ENCODE measurements around the gene PCDH15. TPM values are rescaled to one million over a fixed set of nuclear protein-coding genes. Genes with fewer than 3 reads are reported as not detected.

The PCDH15 gene
- total RNA-seq, 4 donors from 2014 or later: not detected

GRCh38 chr10:53980210-53980609 is 820.8 kb downstream of the PCDH15 start:
- no peaks in the 10 kb centered on the region for H3K36me3 ChIP-seq
- no peak for TF ChIP-seq POLR2A (IDR thresholded peaks at IDR 0.05)
- TF ChIP-seq CTCF (IDR thresholded peaks at IDR 0.05): no peak
- 66 to 69% methylated on average over 3 of the region's 3 CpGs for WGBS, 2 donors
- H3K27ac ChIP-seq: no peak overlapping the region
- no peaks in the 10 kb centered on the region for H3K27me3 ChIP-seq
- intact Hi-C loops (cut with DNase I): no loop called here
- no peak for DNase-seq
- no peaks in the 10 kb centered on the region for H3K9me3 ChIP-seq
- no peak overlapping the region for H3K4me3 ChIP-seq
- no peaks in the 10 kb centered on the region for H3K4me1 ChIP-seq

- no peak overlapping the region for H3K4me3 ChIP-seq
- H3K36me3 ChIP-seq: no peaks in the 10 kb centered on the region
- H3K27ac ChIP-seq: no peak overlapping the region
- no peaks in the 10 kb centered on the region for H3K9me3 ChIP-seq
- TF ChIP-seq POLR2A (IDR thresholded peaks at IDR 0.05) (no peak), CTCF (IDR thresholded peaks at IDR 0.05) (no peak)
- 79 to 100% methylated on average over 1 to 2 of the region's 3 CpGs for WGBS, 2 donors
- H3K27me3 ChIP-seq: no peaks in the 10 kb centered on the region
- no peak for DNase-seq
- H3K4me1 ChIP-seq: no peaks in the 10 kb centered on the region
- intact Hi-C loops (cut with DNase I): no loop called here
Measured at GRCh38 chr10:53978301-53978700, 822.7 kb downstream of the PCDH15 start.

- no peaks in the 10 kb centered on the region for H3K27me3 ChIP-seq
- no peaks in the 10 kb centered on the region for H3K9me3 ChIP-seq
- H3K27ac ChIP-seq: no peak overlapping the region
- TF ChIP-seq POLR2A (IDR thresholded peaks at IDR 0.05): no peak
- no peak for TF ChIP-seq CTCF (IDR thresholded peaks at IDR 0.05)
- WGBS, 2 donors: 72 to 73% methylated on average over 2 of the region's 2 CpGs
- no peak overlapping the region for H3K4me3 ChIP-seq
- intact Hi-C loops (cut with DNase I): no loop called here
- no peak for DNase-seq
- H3K4me1 ChIP-seq: no peaks in the 10 kb centered on the region
- H3K36me3 ChIP-seq: no peaks in the 10 kb centered on the region
Measured at GRCh38 chr10:53977267-53977666, 823.8 kb downstream of the PCDH15 start.

GRCh38 chr10:53957401-53957800 is 843.6 kb downstream of the PCDH15 start:
- Histone ChIP-seq H3K36me3 (no peaks in the 10 kb centered on the region), H3K27ac (no peak overlapping the region), H3K4me1 (no peaks in the 10 kb centered on the region), H3K4me3 (no peak overlapping the region), H3K9me3 (peaks cover 0 to 4% (median 0%) of the 10 kb centered on the region in 3 donors), H3K27me3 (no peaks in the 10 kb centered on the region)
- WGBS, 2 donors: 71 to 77% methylated on average over 3 of the region's 3 CpGs
- no peak for TF ChIP-seq CTCF (IDR thresholded peaks at IDR 0.05)
- no peak for TF ChIP-seq POLR2A (IDR thresholded peaks at IDR 0.05)
- intact Hi-C loops (cut with DNase I): no loop called here
- no peak for DNase-seq

- Histone ChIP-seq H3K4me1 (no peaks in the 10 kb centered on the region), H3K27ac (no peak overlapping the region), H3K4me3 (no peak overlapping the region), H3K9me3 (peaks cover 0 to 4% (median 0%) of the 10 kb centered on the region in 3 donors), H3K36me3 (no peaks in the 10 kb centered on the region), H3K27me3 (no peaks in the 10 kb centered on the region)
- intact Hi-C loops (cut with DNase I): no loop called here
- no peak for TF ChIP-seq CTCF (IDR thresholded peaks at IDR 0.05)
- no peak for TF ChIP-seq POLR2A (IDR thresholded peaks at IDR 0.05)
- 78 to 80% methylated on average over 6 of the region's 6 CpGs for WGBS, 2 donors
- no peak for DNase-seq
Measured at GRCh38 chr10:53955091-53955490, 845.9 kb downstream of the PCDH15 start.

Data from esophagus squamous epithelium (tissue), 5 donors.